Ovary (tissue), 9 donors: ENCODE measurements around the gene UBN1. TPM values are rescaled to one million over a fixed set of nuclear protein-coding genes. Genes with fewer than 3 reads are reported as not detected.

Experiments
- DNase-seq, 5 donors: peaks; one replicate each; pipeline ENCODE4 v3.0.0-alpha.2; 2019 to 2020
- H3K27ac ChIP-seq, 2 donors: fragments of 200-600 bp; one replicate each; pipeline versions ENCODE4 v1.5.1 to v1.8.0; 2019 to 2022
- H3K27me3 ChIP-seq: fragments of 200-600 bp; one replicate; pipeline ENCODE4 v1.8.0; 2022
- H3K36me3 ChIP-seq: fragments of 200-600 bp; sonication (generic); one replicate; pipeline ENCODE4 v1.5.1; 2019
- H3K4me1 ChIP-seq: one replicate; pipeline ENCODE4 v1.8.1; 2013; ENCODE audit warnings: mild to moderate bottlenecking, moderate library complexity; ENCODE audit not compliant: insufficient read depth
- H3K4me3 ChIP-seq: fragments of 200-600 bp; sonication (generic); one replicate; pipeline ENCODE4 v1.5.1; 2017
- H3K9me3 ChIP-seq, 2 donors: fragments of 200-600 bp in 1 of 2; sonication (generic) in 1 of 2; one replicate each; pipeline versions ENCODE4 v1.5.1 to v1.8.1; 2013 to 2019; ENCODE audit warnings: mild to moderate bottlenecking in 1 of 2, moderate library complexity in 1 of 2
- EP300 ChIP-seq: sonication (generic); formaldehyde crosslinking; IDR thresholded peaks from one replicate; pipeline ENCODE4 v1.6.1; 2017; ENCODE audit warnings: antibody characterized with exemption
- POLR2A ChIP-seq: fragments of 450-650 bp; IDR thresholded peaks from one replicate; pipeline ENCODE4 v1.6.1; 2017; ENCODE audit warnings: antibody characterized with exemption, mild to moderate bottlenecking, moderate library complexity
- WGBS, 3 donors: extraction: QIAGEN DNeasy Blood & Tissue Kit in 1 of 3; methylation state at CpG; one replicate each; pipeline versions ENCODE4 v1.1.5 to v1.1.7; 2013 to 2017; 5-methylcytosine and 5-hydroxymethylcytosine counted together
- intact Hi-C, 4 donors: fragments of 100-400 bp; cut with DNase I; formaldehyde crosslinking; loops; one replicate each; pipeline versions ENCODE4 v1.11.0 to v1.15.1; 2022 to 2023
- polyA plus RNA-seq, 2 donors: library from polyadenylated mRNA; stranded (reverse); fragments of 200-250 nt in 1 of 2; fragments of 350-450 nt in 1 of 2; fragmentation: Illumina TruSeq in 1 of 2; extraction: RNeasy Lipid Tissue Mini Kit (QIAGEN cat#74804) in 1 of 2; gene quantifications; one replicate each; pipeline ENCODE4 v1.2.3, GENCODE V29; 2013 to 2014
- total RNA-seq, 7 donors: library from RNA; depleted of rRNA in 2 of 7; stranded (reverse); fragments of >200 nt in 2 of 7; fragmentation: NEBNext Ultra II Directional in 3 of 7; extraction: Animal tissue kit (Norgen Biotek cat#: 25700) in 3 of 7; gene quantifications; one replicate each; pipeline versions ENCODE4 v1.1.0 to v1.2.4, GENCODE V29; 2016 to 2023
- TF ChIP-seq, protein P1 (sequence below), 3 donors: fragments of 450-650 bp in 2 of 3; fragments of 200-600 bp in 1 of 3; IDR thresholded peaks; one replicate each; pipeline versions ENCODE4 v1.5.1 to v1.8.0; 2016 to 2022; ENCODE audit warnings: antibody characterized with exemption in 3 of 3, mild to moderate bottlenecking in 1 of 3
- donor health status: DM: no; HTN: no; CAD: no; lungs with moderate emphysema.
- donor health status: DM: no; HTN: no; CAD: no.
- donor health status: Bipolar disorder and iron deficiency.
- donor health status: DM: yes; HTN: yes; CAD: no.
- donor health status: DM: no; HTN: no; CAD: no.
- donor health status: DM: yes; HTN: yes; CAD: no.

Gene UBN1
- total and polyA plus RNA-seq, 9 donors = 14.5 to 41.3 (median 24.0) TPM

DNA sequence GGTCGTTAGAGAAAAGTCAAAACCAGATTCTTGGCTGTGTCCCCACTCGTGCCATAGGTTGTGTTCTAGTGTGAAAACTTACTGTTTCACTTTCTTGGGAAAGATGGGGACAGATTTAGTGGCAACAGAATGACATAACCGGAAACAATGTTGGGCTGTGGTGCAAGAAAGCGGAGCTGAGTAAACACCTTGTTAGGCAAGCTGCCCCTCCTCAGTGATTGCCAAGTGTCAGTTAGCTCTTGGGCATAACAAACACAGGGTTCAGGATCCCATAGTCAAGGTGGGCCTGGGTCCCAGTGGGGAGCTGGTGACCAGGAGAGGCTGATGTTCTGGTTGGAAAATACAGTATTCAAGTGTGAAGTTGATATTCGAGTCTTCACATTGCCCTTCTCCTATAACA lies 15.4 kb downstream of the UBN1 start:
- intact Hi-C loops = no loop called here
- H3K27me3 ChIP-seq = no peaks in the 10 kb centered on the region
- no peak for DNase-seq
- H3K36me3 ChIP-seq = no peaks in the 10 kb centered on the region
- TF ChIP-seq, protein P1, sequence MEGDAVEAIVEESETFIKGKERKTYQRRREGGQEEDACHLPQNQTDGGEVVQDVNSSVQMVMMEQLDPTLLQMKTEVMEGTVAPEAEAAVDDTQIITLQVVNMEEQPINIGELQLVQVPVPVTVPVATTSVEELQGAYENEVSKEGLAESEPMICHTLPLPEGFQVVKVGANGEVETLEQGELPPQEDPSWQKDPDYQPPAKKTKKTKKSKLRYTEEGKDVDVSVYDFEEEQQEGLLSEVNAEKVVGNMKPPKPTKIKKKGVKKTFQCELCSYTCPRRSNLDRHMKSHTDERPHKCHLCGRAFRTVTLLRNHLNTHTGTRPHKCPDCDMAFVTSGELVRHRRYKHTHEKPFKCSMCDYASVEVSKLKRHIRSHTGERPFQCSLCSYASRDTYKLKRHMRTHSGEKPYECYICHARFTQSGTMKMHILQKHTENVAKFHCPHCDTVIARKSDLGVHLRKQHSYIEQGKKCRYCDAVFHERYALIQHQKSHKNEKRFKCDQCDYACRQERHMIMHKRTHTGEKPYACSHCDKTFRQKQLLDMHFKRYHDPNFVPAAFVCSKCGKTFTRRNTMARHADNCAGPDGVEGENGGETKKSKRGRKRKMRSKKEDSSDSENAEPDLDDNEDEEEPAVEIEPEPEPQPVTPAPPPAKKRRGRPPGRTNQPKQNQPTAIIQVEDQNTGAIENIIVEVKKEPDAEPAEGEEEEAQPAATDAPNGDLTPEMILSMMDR (IDR thresholded peaks at IDR 0.05) = no peak
- TF ChIP-seq EP300 (no peak), POLR2A (no peak)
- H3K4me1 ChIP-seq = no peaks in the 10 kb centered on the region
- no peaks in the 10 kb centered on the region for H3K9me3 ChIP-seq
- no peak overlapping the region for H3K27ac ChIP-seq
- 77 to 84% (median 82%) methylated on average over 5 of the region's 5 CpGs for WGBS, 3 donors
- no peak overlapping the region for H3K4me3 ChIP-seq

DNA sequence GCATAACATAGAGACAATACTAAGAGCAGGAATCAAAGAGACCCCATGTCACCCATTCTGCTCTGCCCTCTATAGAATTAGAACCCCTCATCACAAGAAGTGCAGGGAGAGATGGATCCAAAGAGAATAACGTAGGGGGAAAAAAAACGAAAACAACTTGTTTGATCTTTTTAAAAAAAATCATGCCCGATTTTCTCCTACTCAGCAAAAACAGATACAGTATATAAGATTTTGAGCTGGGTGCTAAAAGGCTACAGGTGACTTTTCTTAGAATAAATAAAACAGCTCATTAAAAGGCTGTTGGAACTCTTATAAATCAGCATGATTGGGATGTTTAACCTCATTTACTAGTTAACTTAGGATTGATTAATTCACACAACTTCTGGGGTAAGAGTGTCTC lies 17.4 kb downstream of the UBN1 start:
- H3K27me3 ChIP-seq = no peaks in the 10 kb centered on the region
- no peaks in the 10 kb centered on the region for H3K36me3 ChIP-seq
- H3K9me3 ChIP-seq = no peaks in the 10 kb centered on the region
- no peaks in the 10 kb centered on the region for H3K4me1 ChIP-seq
- WGBS, 3 donors = 68 to 73% (median 69%) methylated on average over 3 of the region's 3 CpGs
- DNase-seq = no peak
- TF ChIP-seq, protein P1 (IDR thresholded peaks at IDR 0.05) = no peak
- no peak for TF ChIP-seq EP300
- TF ChIP-seq POLR2A = no peak
- no peak overlapping the region for H3K4me3 ChIP-seq
- no peak overlapping the region for H3K27ac ChIP-seq
- intact Hi-C loops = no loop called here

DNA sequence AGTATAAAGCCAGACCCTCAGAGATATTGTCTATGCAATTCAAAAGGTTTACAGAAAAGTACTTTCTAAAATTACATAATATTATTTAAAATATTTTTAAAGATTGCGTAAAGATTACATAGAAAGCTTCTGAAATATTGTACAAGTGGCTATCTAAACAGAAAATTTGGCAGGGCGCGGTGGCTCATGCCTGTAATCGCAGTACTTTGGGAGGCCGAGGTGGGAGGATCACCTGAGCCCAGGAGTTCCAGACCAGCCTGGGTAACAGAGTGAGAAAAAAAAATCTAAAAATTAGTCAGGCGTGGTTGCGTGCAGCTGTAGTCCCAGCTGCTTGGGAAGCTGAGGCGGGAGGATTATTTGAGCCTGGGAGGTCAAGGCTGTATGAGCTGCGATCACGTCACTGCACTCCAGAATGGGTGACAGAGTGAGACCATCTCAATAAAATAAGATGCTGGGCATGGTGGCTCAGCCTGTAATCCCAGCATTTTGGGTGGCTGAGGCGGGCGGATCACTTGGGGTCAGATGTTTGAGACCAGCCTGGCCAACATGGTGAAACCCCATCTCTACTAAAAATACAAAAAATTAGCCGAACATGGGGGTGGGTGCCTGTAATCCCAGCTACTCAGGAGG lies 18.1 kb downstream of the UBN1 start:
- Histone ChIP-seq H3K9me3 (no peaks in the 10 kb centered on the region), H3K27me3 (no peaks in the 10 kb centered on the region), H3K4me3 (no peak overlapping the region), H3K36me3 (no peaks in the 10 kb centered on the region), H3K27ac (no peak overlapping the region), H3K4me1 (no peaks in the 10 kb centered on the region)
- no peak for DNase-seq
- intact Hi-C loops = no loop called here
- TF ChIP-seq EP300 (no peak), POLR2A (no peak)
- TF ChIP-seq, protein P1 (IDR thresholded peaks at IDR 0.05) = no peak
- WGBS, 3 donors = 87 to 94% (median 91%) methylated on average over 13 of the region's 13 CpGs

DNA sequence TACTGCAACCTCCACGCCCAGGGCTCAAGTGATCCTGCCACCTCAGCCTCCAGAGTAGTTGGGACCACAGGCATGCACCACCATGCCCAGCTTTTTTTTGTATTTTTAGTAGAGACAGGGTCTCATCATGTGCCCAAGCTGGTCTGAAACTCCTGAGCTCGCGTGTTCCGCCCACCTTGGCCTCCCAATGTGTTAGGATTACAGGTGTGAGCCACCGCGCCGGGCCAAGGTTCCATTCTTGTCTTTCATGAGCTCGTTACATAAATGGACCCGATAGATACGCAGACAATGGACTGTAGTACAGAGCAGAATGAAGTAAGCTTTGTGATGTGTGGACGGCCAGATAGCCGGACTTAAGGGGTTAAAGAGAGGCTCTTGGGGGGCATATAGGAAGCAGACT lies 19.3 kb downstream of the UBN1 start:
- Histone ChIP-seq H3K4me1 (no peaks in the 10 kb centered on the region), H3K4me3 (no peak overlapping the region), H3K9me3 (no peaks in the 10 kb centered on the region), H3K27ac (no peak overlapping the region), H3K27me3 (no peaks in the 10 kb centered on the region), H3K36me3 (no peaks in the 10 kb centered on the region)
- WGBS, 3 donors = 93 to 98% (median 98%) methylated on average over 12 of the region's 12 CpGs
- no peak for DNase-seq
- intact Hi-C loops = no loop called here
- no peak for TF ChIP-seq EP300
- TF ChIP-seq POLR2A = no peak
- TF ChIP-seq, protein P1 (IDR thresholded peaks at IDR 0.05) = no peak
